Prostate gland (tissue), 2 donors: ENCODE measurements around the gene RHBDL3. TPM values are rescaled to one million over a fixed set of nuclear protein-coding genes. Genes with fewer than 3 reads are reported as not detected.

Source experiments
- DNase-seq: peaks from one replicate; pipeline ENCODE4 v3.0.0-alpha.2; 2019; ENCODE audit warnings: low spot score
- H3K27ac ChIP-seq, 2 donors: fragments of 200-600 bp; sonication (generic); 2 replicates each; pipeline ENCODE4 v1.5.1; 2017 to 2019
- H3K27me3 ChIP-seq: fragments of 200-600 bp; sonication (generic); replicated peaks from 2 replicates; pipeline ENCODE4 v1.5.1; 2019; ENCODE audit not compliant: insufficient read depth
- H3K36me3 ChIP-seq, 2 donors: fragments of 200-600 bp; sonication (generic); 1 replicate in 1 of 2; 2 replicates in 1 of 2; pipeline versions ENCODE4 v1.5.1 to v1.8.1; 2017 to 2019
- H3K4me1 ChIP-seq: fragments of 200-600 bp; sonication (generic); replicated peaks from 2 replicates; pipeline ENCODE4 v1.5.1; 2019
- H3K4me3 ChIP-seq, 2 donors: fragments of 200-600 bp; sonication (generic); 2 replicates each; pipeline ENCODE4 v1.5.1; 2017 to 2019
- H3K9me3 ChIP-seq: fragments of 200-600 bp; sonication (generic); 2 replicates; pipeline ENCODE4 v1.5.1; 2017
- POLR2A ChIP-seq: fragments of 450-650 bp; IDR thresholded peaks from one replicate; pipeline ENCODE4 v1.6.1; 2016; ENCODE audit warnings: antibody characterized with exemption, mild to moderate bottlenecking
- POLR2AphosphoS5 ChIP-seq: sonication (generic); formaldehyde crosslinking; IDR thresholded peaks from one replicate; pipeline ENCODE4 v1.6.1; 2017; ENCODE audit warnings: antibody characterized with exemption
- WGBS: methylation state at CpG from one replicate; pipeline ENCODE4 v1.1.5; 2018; 5-methylcytosine and 5-hydroxymethylcytosine counted together
- intact Hi-C: fragments of 100-400 bp; cut with DNase I; formaldehyde crosslinking; loops from one replicate; pipeline ENCODE4 v1.14.2; 2022
- total RNA-seq, 2 donors: library from RNA; depleted of rRNA; stranded (reverse); fragments of >200 nt; gene quantifications; one replicate each; pipeline ENCODE4 v1.1.0, GENCODE V29; 2016
- TF ChIP-seq, protein P1 (sequence below), 4 experiments: fragments of 200-600 bp in 2 of 4; fragments of 450-650 bp in 2 of 4; sonication (generic) in 2 of 4; IDR thresholded peaks; 1 replicate in 3 of 4; 2 replicates in 1 of 4; pipeline ENCODE4 v1.5.1; 2016 to 2019; ENCODE audit warnings: antibody characterized with exemption in 4 of 4, mild to moderate bottlenecking in 2 of 4, moderate library complexity in 2 of 4

The RHBDL3 gene
- total RNA-seq, 2 donors from 2014 or later: 0.77 to 2.7 TPM

DNA sequence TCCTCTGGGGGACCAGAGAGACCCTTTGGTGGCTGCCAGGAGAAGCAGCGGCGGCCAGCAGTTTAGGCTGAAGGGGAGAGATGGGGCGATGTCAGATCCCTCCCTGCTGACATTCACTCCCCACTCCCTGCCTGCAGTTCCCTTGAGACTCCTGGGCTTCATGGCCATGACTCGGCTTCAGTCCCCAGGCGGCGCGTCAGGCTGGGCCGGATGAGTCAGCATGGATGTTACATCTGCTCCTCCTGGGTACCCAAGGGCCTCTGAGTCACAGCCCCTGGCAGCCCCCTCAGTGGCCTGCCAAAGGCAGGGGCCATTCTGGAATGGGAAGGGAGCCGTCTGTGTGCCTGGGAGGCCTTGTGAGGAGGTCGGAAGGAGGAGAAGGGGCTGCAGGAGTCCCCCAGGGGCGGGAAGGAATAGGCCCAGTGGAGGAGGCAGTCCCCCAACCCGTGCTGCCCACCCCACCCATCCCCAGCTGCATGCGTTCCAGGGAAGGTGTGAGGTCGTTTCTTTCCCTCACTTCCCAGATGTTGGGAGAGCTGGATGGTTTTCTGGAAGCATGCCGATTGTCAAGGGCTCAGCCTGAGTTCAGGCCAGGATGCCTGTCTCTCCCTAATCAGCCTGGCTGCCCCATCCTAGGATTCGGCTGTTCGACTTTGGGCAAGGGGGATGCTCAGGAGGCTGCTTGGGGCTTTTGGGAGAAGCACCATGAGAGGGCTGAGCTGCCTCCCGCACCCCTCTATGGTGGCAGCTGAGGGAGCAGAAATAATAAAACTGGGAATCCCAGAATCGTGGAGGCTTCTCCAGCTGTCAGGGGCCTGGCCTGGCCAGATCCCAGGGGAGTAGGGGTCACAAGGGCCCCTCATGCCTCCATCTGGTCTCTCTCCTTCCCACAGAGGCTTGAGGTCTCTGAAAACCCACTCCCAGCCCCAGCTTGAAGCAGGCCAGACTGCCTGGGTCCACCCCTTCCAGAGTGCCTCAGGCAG, 9.7 kb downstream of the RHBDL3 start:
- no peaks in the 10 kb centered on the region for H3K27me3 ChIP-seq
- no peaks in the 10 kb centered on the region for H3K4me1 ChIP-seq
- H3K4me3 ChIP-seq: no peak overlapping the region
- H3K36me3 ChIP-seq: peaks cover 0 to 6% of the 10 kb centered on the region in 2 donors
- intact Hi-C loops: no loop called here
- no peaks in the 10 kb centered on the region for H3K9me3 ChIP-seq
- WGBS: 69% methylated on average over 18 of the region's 19 CpGs
- H3K27ac ChIP-seq: no peak overlapping the region
- TF ChIP-seq POLR2AphosphoS5: no peak
- TF ChIP-seq, protein P1, sequence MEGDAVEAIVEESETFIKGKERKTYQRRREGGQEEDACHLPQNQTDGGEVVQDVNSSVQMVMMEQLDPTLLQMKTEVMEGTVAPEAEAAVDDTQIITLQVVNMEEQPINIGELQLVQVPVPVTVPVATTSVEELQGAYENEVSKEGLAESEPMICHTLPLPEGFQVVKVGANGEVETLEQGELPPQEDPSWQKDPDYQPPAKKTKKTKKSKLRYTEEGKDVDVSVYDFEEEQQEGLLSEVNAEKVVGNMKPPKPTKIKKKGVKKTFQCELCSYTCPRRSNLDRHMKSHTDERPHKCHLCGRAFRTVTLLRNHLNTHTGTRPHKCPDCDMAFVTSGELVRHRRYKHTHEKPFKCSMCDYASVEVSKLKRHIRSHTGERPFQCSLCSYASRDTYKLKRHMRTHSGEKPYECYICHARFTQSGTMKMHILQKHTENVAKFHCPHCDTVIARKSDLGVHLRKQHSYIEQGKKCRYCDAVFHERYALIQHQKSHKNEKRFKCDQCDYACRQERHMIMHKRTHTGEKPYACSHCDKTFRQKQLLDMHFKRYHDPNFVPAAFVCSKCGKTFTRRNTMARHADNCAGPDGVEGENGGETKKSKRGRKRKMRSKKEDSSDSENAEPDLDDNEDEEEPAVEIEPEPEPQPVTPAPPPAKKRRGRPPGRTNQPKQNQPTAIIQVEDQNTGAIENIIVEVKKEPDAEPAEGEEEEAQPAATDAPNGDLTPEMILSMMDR (IDR thresholded peaks at IDR 0.05): no peak
- no peak for TF ChIP-seq POLR2A
- no peak for DNase-seq

DNA sequence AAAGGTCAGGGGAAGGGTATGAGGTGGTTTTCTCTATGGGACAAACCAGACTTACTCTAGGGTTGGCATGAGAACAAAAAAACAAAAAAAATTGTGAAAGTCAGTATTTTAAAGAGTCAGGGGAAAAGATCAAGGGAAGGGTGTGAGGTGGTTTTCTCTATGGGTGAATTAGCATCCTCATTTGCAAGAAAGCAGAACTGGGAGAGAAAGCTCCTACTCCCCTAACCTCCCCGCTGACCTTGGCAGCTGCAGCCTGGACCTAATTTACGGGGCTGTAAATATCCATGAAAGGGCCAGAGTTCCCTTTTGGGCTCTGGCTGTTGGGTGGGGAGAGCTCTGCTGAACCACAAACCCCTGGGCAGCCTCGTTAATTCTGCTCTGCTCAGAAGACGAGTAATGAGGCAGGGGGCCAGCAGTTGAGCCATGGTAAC, 10.6 kb downstream of the RHBDL3 start:
- H3K36me3 ChIP-seq: peaks cover 0 to 6% of the 10 kb centered on the region in 2 donors
- intact Hi-C loops: no loop called here
- no peaks in the 10 kb centered on the region for H3K4me1 ChIP-seq
- TF ChIP-seq, protein P1 (IDR thresholded peaks at IDR 0.05): no peak
- no peak for TF ChIP-seq POLR2A
- TF ChIP-seq POLR2AphosphoS5: no peak
- H3K27ac ChIP-seq: no peak overlapping the region
- DNase-seq: no peak
- WGBS: 44% methylated on average over 4 of the region's 4 CpGs
- no peak overlapping the region for H3K4me3 ChIP-seq
- no peaks in the 10 kb centered on the region for H3K27me3 ChIP-seq
- H3K9me3 ChIP-seq: no peaks in the 10 kb centered on the region

DNA sequence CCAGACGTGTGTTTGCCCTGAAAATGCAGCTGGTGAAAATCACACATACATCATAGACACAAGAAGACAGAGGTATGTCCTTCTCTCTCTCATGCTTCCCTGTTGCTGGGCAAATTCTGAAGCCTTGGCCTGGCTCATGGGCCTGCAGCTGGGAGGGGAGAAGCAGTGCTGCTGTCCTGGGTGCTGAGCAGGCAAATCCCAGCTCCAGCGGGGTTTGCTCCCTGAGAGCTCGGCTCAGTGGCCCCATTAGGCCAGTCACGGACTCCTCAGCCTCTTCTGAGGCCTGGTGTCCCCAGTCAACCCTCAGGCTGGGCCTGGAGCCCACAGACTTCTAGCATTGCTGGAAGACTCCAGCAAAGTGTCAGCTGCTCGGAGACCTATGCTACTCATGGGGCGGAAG, 11.7 kb downstream of the RHBDL3 start:
- 74% methylated on average over 6 of the region's 6 CpGs for WGBS
- Histone ChIP-seq H3K4me1 (no peaks in the 10 kb centered on the region), H3K9me3 (no peaks in the 10 kb centered on the region), H3K36me3 (peaks cover 0 to 4% of the 10 kb centered on the region in 2 donors), H3K27ac (no peak overlapping the region), H3K4me3 (no peak overlapping the region), H3K27me3 (no peaks in the 10 kb centered on the region)
- DNase-seq: no peak
- intact Hi-C loops: no loop called here
- TF ChIP-seq POLR2A (no peak), POLR2AphosphoS5 (no peak)
- TF ChIP-seq, protein P1 (IDR thresholded peaks at IDR 0.05): no peak

DNA sequence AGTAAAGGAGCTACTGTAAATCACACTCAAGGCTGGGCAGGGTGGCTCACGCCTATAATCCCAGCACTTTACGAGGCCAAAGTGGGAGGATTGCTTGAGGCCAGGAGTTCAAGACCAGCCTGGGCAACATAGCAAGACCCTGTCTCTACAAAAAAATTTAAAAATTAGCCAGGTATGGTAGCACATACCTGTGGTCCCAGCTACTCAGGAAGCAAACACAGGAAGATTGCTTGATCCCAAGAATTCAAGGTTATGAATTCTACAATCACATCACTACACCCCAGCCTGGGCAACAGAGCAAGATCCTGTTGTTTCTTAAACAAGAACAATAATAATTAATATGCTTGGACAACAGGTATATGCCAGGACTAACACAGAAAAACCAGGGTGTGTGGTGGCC, 13.2 kb downstream of the RHBDL3 start:
- whole genome bisulfite sequencing: 89% methylated on average over 2 of the region's 2 CpGs
- Histone ChIP-seq H3K4me1 (no peaks in the 10 kb centered on the region), H3K4me3 (no peak overlapping the region), H3K9me3 (no peaks in the 10 kb centered on the region), H3K27ac (no peak overlapping the region), H3K27me3 (no peaks in the 10 kb centered on the region), H3K36me3 (no peaks in the 10 kb centered on the region)
- TF ChIP-seq POLR2A (no peak), POLR2AphosphoS5 (no peak)
- TF ChIP-seq, protein P1 (IDR thresholded peaks at IDR 0.05): no peak
- no peak for DNase-seq
- intact Hi-C loops: no loop called here
